ENCODE measurements around the gene AP1G2. TPM values are rescaled to one million over a fixed set of nuclear protein-coding genes. Genes with fewer than 3 reads are reported as not detected.
"Not testable (repeated sequence)": the region's sequence is repeated elsewhere in the genome, so short reads cannot be mapped to it uniquely, and the experiment has no call there.

AP1G2 gene
- total RNA-seq, 1 experiment from 2014 or later = not detected

DNA sequence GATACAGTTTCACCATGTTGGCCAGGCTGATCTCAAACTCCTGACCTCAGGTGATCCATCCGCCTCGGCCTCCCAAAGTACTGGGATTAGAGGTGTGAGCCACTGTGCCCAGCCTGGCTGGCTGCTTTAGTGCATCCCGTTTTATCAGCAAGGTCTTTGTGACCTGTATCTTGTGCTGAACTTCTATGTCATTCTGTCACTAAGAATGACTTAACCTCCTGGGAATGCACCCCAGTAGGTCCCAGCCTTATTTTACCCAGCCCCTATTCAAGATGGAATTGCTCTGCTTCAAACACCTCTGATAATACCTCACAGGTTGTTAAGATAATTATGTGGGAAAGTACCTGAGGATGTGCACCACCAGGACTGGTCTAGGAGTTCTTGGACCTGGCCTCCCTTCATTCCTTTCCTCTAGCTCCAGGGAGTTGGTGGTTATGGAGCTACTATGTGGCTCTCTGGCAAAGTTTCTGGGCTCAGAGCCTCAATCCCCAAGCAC, 37.1 kb upstream of the AP1G2 start:
- no peak overlapping the region for H3K27ac ChIP-seq
- no peaks in the 10 kb centered on the region for H3K36me3 ChIP-seq
- no peaks in the 10 kb centered on the region for H3K9me3 ChIP-seq (replicated peaks)
- H3K4me1 ChIP-seq = no peaks in the 10 kb centered on the region
- DNase-seq = no peak
- no peaks in the 10 kb centered on the region for H3K27me3 ChIP-seq
- H3K4me3 ChIP-seq = no peak overlapping the region

- Histone ChIP-seq H3K4me1 (no peaks in the 10 kb centered on the region), H3K4me3 (no peak overlapping the region), H3K27ac (no peak overlapping the region), H3K36me3 (no peaks in the 10 kb centered on the region), H3K27me3 (no peaks in the 10 kb centered on the region), H3K9me3 (replicated peaks) (no peaks in the 10 kb centered on the region)
- DNase-seq = no peak
Measured at GRCh38 chr14:23604148-23604547, 36.6 kb upstream of the AP1G2 start.

DNA sequence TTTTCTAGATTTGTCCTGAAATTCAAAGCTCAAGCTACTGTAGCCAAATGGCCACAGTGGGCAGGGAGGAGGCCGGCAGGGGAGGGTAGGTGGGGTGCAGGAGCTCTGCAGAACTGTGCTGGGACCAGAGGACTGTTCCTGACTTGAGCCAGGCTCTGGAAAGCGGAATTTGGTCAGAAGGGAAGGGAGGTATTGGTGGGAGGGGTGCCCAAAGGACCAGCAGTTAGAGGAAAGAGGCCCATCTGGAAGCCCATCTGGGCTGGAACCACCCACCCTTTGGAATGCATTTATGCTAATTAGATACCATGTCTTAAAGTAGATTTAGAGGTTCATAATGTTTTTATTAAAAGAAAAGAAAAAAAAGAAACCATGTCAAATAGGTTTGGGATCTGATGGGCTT, 35.5 kb upstream of the AP1G2 start:
- Histone ChIP-seq H3K9me3 (replicated peaks) (no peaks in the 10 kb centered on the region), H3K4me1 (no peaks in the 10 kb centered on the region), H3K27ac (no peak overlapping the region), H3K4me3 (no peak overlapping the region), H3K27me3 (no peaks in the 10 kb centered on the region), H3K36me3 (no peaks in the 10 kb centered on the region)
- DNase-seq = no peak

- no peaks in the 10 kb centered on the region for H3K27me3 ChIP-seq
- no peak overlapping the region for H3K27ac ChIP-seq
- H3K36me3 ChIP-seq = no peaks in the 10 kb centered on the region
- DNase-seq = no peak
- H3K9me3 ChIP-seq (replicated peaks) = no peaks in the 10 kb centered on the region
- no peak overlapping the region for H3K4me3 ChIP-seq
- no peaks in the 10 kb centered on the region for H3K4me1 ChIP-seq
Measured at GRCh38 chr14:23602181-23603095, 34.8 kb upstream of the AP1G2 start.

DNA sequence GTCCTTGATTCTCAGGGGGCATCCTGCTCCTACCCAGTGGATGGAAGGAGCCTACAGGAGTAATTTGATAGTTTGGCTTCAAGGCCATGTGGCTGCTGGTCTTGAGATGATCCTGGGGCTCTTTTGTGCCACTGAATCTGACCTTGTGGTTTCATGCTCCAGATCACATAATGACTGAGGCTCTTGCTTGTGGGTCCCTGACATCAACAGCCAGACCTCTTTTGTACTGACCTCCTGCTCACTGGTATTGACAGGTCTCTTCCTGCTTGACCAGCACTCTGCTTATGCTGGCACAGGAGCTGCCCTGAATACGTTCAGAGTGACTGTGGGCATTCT, 34.2 kb upstream of the AP1G2 start:
- Histone ChIP-seq H3K27me3 (no peaks in the 10 kb centered on the region), H3K27ac (no peak overlapping the region), H3K4me3 (no peak overlapping the region), H3K4me1 (no peaks in the 10 kb centered on the region), H3K36me3 (no peaks in the 10 kb centered on the region), H3K9me3 (replicated peaks) (no peaks in the 10 kb centered on the region)
- no peak for DNase-seq

DNA sequence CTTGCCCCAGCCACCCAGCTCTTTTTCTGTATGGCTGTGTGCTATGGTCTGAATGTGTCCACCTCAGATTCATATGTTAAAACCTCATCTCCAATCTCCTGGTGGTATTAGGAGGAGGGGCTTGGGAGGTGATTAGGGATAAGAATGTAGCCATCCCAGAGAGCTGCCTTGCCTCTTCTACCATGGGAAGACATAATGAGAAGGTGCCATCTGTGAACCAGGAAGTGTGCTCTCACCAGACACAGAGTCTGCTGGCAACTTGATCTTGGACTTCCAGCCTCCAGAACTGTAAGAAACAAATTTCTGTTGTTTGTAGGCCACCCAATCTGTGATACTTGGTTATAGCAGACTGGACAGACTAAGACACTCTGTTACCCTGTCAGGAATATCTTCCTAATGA, 33.8 kb upstream of the AP1G2 start:
- H3K27me3 ChIP-seq = no peaks in the 10 kb centered on the region
- no peak overlapping the region for H3K27ac ChIP-seq
- no peaks in the 10 kb centered on the region for H3K4me1 ChIP-seq
- DNase-seq = no peak
- H3K9me3 ChIP-seq (replicated peaks) = no peaks in the 10 kb centered on the region
- no peaks in the 10 kb centered on the region for H3K36me3 ChIP-seq
- no peak overlapping the region for H3K4me3 ChIP-seq

DNA sequence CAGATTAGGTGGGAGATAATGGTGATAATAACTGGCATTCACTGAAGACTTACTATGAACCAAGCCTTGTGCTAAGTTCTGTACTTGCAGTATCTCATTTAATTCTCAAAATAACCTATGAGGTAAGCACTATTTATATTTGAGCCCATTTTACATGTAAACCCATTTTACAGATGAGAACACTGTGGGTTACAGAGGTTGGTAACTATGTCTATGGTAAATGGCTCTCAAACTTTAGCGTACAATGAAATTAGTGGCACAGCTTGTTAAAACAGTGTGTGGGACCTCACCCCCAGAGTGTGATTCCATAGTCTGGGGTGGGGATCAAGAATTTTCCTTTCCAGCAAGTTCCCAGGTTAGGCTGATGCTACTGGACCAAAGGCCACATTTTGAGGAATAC, 33.2 kb upstream of the AP1G2 start:
- no peak overlapping the region for H3K27ac ChIP-seq
- no peaks in the 10 kb centered on the region for H3K9me3 ChIP-seq (replicated peaks)

DNA sequence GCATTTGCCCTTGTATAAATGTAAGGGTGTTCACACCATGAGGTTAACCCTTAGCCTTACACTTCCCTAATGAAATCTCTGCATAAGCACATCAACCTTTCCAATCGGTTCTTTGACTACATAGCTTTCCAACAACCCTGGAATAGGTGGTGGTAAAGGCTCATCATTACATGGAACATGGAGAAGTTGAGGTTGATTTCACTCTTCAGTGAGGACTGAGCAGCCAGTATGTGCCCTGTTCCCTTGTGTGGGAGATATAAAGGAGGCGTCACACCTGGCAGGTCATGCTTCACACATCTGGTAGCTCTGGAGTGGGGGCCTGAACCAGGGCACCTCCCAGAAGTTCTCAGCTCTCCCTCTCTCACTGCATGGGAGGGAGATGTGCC, 32.7 kb upstream of the AP1G2 start:
- DNase-seq = no peak
- Histone ChIP-seq H3K9me3 (replicated peaks) (no peaks in the 10 kb centered on the region), H3K4me3 (no peak overlapping the region), H3K36me3 (no peaks in the 10 kb centered on the region), H3K4me1 (no peaks in the 10 kb centered on the region), H3K27me3 (no peaks in the 10 kb centered on the region), H3K27ac (no peak overlapping the region)

More for the DNA sequence above, 33.2 kb upstream of the AP1G2 start:
- DNase-seq = no peak
- H3K4me1 ChIP-seq = no peaks in the 10 kb centered on the region
- no peak overlapping the region for H3K4me3 ChIP-seq
- H3K27me3 ChIP-seq = no peaks in the 10 kb centered on the region
- H3K36me3 ChIP-seq = no peaks in the 10 kb centered on the region

DNA sequence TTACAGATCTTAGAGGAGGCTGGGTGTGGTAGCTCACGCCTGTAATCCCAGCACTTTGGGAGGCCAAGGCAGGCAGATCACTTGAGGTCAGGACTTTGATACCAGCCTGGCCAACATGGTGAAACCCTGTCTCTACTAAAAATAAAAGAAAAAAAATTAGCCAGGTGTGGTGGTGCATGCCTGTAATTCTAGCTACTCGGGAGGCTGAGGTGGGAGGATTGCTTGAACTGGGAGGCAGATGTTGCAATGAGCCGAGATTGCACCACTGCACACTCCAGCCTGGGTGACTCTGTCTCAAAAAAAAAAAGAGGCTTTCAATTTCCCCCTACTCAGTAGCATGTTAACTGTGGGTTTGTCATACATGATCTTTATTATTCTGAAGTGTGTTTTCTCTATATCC, 26.6 kb upstream of the AP1G2 start:
- H3K27me3 ChIP-seq; H3K4me1 ChIP-seq; H3K27ac ChIP-seq; DNase-seq; H3K9me3 ChIP-seq (replicated peaks); H3K36me3 ChIP-seq; H3K4me3 ChIP-seq: not testable (repeated sequence)

- Histone ChIP-seq H3K27me3 (no peaks in the 10 kb centered on the region), H3K27ac (no peak overlapping the region), H3K9me3 (replicated peaks) (peaks cover 3% of the 10 kb centered on the region; the same call in 1 of the 2 replicates), H3K4me1 (no peaks in the 10 kb centered on the region), H3K4me3 (no peak overlapping the region), H3K36me3 (no peaks in the 10 kb centered on the region)
- no peak for DNase-seq
Measured at GRCh38 chr14:23590198-23590597, 22.6 kb upstream of the AP1G2 start.

DNA sequence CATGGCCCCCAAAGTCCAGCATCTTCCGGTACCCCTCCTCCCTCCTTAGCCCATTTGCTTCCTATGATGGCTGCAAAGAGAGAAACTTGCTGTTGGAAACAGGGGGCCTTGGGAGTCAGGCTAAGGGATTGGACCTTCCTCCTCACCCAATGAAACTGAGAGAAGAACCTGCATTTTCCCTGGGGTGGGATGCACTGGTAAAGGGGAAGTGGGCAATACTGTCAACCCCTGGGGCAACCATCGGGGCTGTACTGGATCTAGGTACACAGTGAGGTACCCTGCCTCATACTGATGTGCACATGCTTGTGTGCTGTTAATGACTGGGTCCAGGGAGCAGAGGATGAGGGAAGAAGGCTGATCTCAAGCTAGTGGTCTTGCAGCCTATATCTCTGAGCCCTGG, 22.0 kb upstream of the AP1G2 start:
- no peak for DNase-seq
- H3K36me3 ChIP-seq = no peaks in the 10 kb centered on the region
- no peak overlapping the region for H3K4me3 ChIP-seq
- H3K9me3 ChIP-seq (replicated peaks) = peaks cover 3% of the 10 kb centered on the region; the same call in 1 of the 2 replicates
- H3K27me3 ChIP-seq = no peaks in the 10 kb centered on the region
- H3K4me1 ChIP-seq = no peaks in the 10 kb centered on the region
- H3K27ac ChIP-seq = no peak overlapping the region

GRCh38 chr14:23588884-23589598, 21.4 kb upstream of the AP1G2 start:
- H3K9me3 ChIP-seq (replicated peaks) = peaks cover 3% of the 10 kb centered on the region; the same call in 1 of the 2 replicates
- H3K36me3 ChIP-seq = no peaks in the 10 kb centered on the region
- no peaks in the 10 kb centered on the region for H3K27me3 ChIP-seq
- no peak overlapping the region for H3K4me3 ChIP-seq
- peak; percentile 86 to 91 for DNase-seq
- no peak overlapping the region for H3K27ac ChIP-seq
- H3K4me1 ChIP-seq = no peaks in the 10 kb centered on the region

- not testable (repeated sequence) for H3K9me3 ChIP-seq (replicated peaks); H3K27me3 ChIP-seq; H3K4me1 ChIP-seq; H3K36me3 ChIP-seq; DNase-seq; H3K4me3 ChIP-seq; H3K27ac ChIP-seq
Measured at GRCh38 chr14:23584527-23585203, 17.1 kb upstream of the AP1G2 start.

GRCh38 chr14:23583761-23584526, 16.4 kb upstream of the AP1G2 start:
- not testable (repeated sequence) for H3K4me1 ChIP-seq; H3K27ac ChIP-seq; H3K36me3 ChIP-seq; H3K9me3 ChIP-seq (replicated peaks); H3K27me3 ChIP-seq; H3K4me3 ChIP-seq; DNase-seq
